Ishikawa (cell line): ENCODE results near the gene LPP.

Experiments
- CEBPB ChIP-seq: IDR thresholded peaks from 2 replicates; pipeline ENCODE4 v1.6.1; 2012
- CREB1 ChIP-seq: IDR thresholded peaks from 2 replicates; pipeline ENCODE4 v1.6.1; 2012; ENCODE audit warnings: low read depth
- EGR1 ChIP-seq: IDR thresholded peaks from 2 replicates; pipeline ENCODE4 v1.6.1; 2012
- EP300 ChIP-seq: IDR thresholded peaks from 2 replicates; pipeline ENCODE4 v1.6.1; 2012; ENCODE audit warnings: borderline replicate concordance
- FOXM1 ChIP-seq: IDR thresholded peaks from 2 replicates; pipeline ENCODE4 v1.6.1; 2012; ENCODE audit warnings: low read depth, borderline replicate concordance
- MAX ChIP-seq: IDR thresholded peaks from 2 replicates; pipeline ENCODE4 v1.6.1; 2012
- NFIC ChIP-seq: IDR thresholded peaks from 2 replicates; pipeline ENCODE4 v1.6.1; 2012
- RAD21 ChIP-seq: IDR thresholded peaks from 2 replicates; pipeline ENCODE4 v1.6.1; 2012; ENCODE audit warnings: low read depth
- REST ChIP-seq: IDR thresholded peaks from 2 replicates; pipeline ENCODE4 v1.6.1; 2012; ENCODE audit warnings: low read depth, mild to moderate bottlenecking
- TAF1 ChIP-seq: IDR thresholded peaks from 2 replicates; pipeline ENCODE4 v1.6.1; 2012; ENCODE audit warnings: low read depth, mild to moderate bottlenecking
- TCF12 ChIP-seq: IDR thresholded peaks from 2 replicates; pipeline ENCODE4 v1.6.1; 2012; ENCODE audit warnings: low read depth
- TEAD4 ChIP-seq: IDR thresholded peaks from 2 replicates; pipeline ENCODE4 v1.6.1; 2012
- USF1 ChIP-seq: IDR thresholded peaks from 2 replicates; pipeline ENCODE4 v1.6.1; 2012
- YY1 ChIP-seq: IDR thresholded peaks from 2 replicates; pipeline ENCODE4 v1.6.1; 2012; ENCODE audit warnings: low read depth
- ZBTB7A ChIP-seq: IDR thresholded peaks from 2 replicates; pipeline ENCODE4 v1.6.1; 2012; ENCODE audit warnings: low read depth

The LPP gene

GRCh38 chr3:188691004-188691403 lies 537.0 kb downstream of the LPP start:
- TF ChIP-seq NFIC (no peak), ZBTB7A (no peak), USF1 (no peak), CEBPB (no peak), FOXM1 (no peak), YY1 (no peak), TAF1 (no peak), EGR1 (no peak), TCF12 (no peak), REST (no peak), EP300 (no peak), TEAD4 (no peak), CREB1 (no peak), MAX (no peak)

- TF ChIP-seq USF1 (no peak), CEBPB (no peak), REST (no peak), YY1 (no peak), ZBTB7A (no peak), EP300 (no peak), NFIC (no peak), RAD21 (no peak), TEAD4 (no peak), CREB1 (no peak), EGR1 (no peak), MAX (no peak), TAF1 (no peak), TCF12 (no peak), FOXM1 (no peak)
These were observed 537.7 kb downstream of the LPP start for GRCh38 chr3:188691665-188692064.

GRCh38 chr3:188692700-188693099 lies 538.7 kb downstream of the LPP start:
- no peak for TF ChIP-seq CREB1
- no peak for TF ChIP-seq USF1
- no peak for TF ChIP-seq ZBTB7A

- no peak for TF ChIP-seq ZBTB7A
- no peak for TF ChIP-seq EP300
- no peak for TF ChIP-seq TCF12
- TF ChIP-seq TEAD4: no peak
- no peak for TF ChIP-seq TAF1
- no peak for TF ChIP-seq RAD21
- TF ChIP-seq USF1: no peak
- no peak for TF ChIP-seq FOXM1
- TF ChIP-seq CREB1: no peak
- no peak for TF ChIP-seq EGR1
- no peak for TF ChIP-seq NFIC
- TF ChIP-seq YY1: no peak
- TF ChIP-seq REST: no peak
- no peak for TF ChIP-seq CEBPB
- no peak for TF ChIP-seq MAX
These were observed 539.5 kb downstream of the LPP start for GRCh38 chr3:188693435-188693834.
